Anterior cingulate cortex (tissue), 58 donors: ENCODE measurements around the gene PIK3R4.

Experiments
- DNase-seq, 58 donors: peaks; one replicate each; lab custom pipeline; 2025; lab: John Stamatoyannopoulos, UW

The PIK3R4 gene

DNA sequence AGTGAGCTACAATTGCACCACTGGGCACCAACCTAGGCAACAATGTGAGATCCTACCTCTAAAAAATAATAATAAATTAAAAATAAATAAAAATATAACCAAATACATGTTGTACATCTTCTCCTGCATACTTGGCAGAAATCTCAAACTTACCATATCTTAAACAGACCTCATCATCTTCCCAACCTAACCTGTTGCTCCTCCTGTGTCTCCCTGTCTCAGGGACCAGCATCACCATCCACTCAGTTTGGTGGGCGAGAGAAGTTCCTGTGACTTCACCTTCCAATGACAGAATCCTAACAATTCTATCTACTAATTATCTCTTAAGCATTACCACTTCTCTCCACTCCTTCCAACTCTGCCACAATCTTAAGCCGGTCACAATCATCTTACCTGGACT is 3.3 kb downstream of the PIK3R4 start:
- no peak for DNase-seq

DNA sequence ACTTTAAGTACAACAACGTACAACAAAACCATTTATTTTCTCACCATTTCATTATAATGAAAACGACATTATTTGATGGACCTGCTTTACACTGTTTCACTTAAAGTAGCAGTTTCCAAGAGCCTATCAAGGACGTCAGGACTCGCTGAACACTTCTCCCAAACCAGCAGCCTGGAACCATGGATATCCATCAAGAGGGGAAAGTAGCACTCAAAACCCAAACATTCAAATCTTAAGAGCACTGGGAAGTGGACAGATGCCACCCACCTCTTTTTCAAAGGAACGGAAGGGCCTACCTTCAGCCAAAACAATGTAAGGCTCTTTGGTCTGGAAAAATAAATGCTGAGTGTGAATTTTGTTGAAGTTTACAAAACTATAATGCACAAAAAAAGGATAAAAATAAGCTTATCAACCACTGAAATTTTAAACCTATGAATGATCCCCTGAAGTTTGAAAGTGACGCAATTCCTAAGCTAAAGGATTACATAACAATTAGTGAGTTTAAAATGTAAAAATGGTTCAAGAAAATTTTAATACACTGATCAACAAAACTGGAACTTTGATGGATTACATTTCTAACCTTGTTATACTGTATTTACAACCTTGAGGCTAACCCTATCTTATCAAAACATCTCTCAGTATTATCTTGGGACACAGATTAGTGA is 4.6 kb downstream of the PIK3R4 start:
- DNase-seq = no peak

DNA sequence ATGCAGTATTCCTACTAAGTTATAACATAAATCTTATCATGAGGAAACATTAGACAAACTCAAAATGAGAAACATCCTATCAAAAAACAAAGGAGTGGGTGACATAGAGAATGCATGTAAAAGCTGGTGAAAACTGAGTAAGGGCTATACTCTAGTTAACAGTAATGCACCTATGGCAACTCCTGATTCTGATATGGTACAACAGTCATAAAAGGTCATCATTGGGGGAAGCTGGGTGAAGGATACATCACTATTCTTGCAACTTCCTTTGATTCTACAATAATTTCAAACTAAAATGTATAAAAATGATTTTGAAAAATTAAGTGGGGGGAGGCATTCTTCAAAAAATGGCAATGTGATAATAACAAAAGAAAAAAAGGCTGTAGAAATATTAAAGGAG is 6.8 kb downstream of the PIK3R4 start:
- no peak for DNase-seq

DNA sequence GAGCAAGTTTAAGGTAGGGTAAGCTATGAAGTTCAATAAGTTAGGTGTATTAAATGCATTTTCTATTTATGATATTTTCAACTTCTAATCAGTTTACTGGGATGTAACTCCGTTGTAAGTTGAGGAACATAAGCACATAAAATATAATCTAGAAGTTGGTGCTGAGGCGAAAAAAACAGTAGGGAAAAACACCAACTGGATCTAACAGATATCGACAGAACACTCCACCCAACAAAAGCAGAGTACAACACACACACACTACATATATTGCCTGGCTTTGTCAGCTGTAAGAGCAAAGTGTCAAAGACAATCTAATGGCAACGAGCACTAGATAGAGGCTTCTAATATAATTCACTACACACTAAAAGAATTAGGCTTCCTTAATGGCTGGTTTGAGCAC is 8.4 kb downstream of the PIK3R4 start:
- no peak for DNase-seq

DNA sequence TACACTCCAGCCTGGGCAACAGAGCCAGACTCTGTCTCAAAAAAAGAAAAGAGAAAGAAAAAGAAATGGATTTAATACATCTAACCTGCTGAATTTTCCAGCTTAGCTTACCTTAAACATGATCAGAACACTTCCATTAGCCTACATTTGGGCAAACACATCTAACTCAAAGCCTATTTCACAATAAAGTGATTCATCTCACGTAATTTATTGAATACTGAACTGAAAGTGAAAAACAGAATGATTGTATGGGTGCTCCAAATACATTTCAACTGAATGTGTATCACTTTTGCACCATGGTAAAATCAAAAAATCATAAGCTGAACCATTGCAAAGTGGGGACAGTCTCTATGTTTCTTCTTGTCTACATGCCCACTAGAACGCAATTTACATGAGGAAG is 9.0 kb downstream of the PIK3R4 start:
- no peak for DNase-seq

DNA sequence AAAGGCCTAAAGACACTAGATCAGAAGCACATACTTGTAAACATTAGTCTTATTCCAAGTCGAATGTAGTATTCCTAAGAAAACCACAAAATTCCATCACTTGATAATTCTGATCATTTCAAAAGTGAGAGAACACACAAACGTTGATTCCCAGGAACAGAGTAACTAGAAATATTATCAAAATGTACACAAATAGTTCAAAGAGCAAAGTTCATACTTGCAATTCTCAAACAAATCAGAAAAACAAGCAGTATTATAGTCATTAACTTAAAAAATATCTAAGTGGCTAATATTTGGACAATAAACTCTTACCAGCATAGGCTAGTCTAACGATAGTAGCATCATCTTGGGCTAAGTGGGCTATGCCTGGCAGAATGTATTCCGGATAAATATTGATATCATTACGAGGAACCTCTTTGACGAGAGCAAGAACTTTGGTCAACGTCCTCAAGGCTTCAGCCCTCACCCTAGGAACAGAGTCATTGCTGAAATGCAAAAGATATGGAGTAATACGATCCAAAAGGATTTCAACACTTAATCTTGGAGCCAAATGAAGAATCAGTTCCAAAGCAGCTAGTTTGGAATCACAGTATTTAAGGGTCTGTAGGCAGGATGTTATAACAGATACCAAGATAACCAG is 13.3 kb downstream of the PIK3R4 start:
- DNase-seq = no peak

DNA sequence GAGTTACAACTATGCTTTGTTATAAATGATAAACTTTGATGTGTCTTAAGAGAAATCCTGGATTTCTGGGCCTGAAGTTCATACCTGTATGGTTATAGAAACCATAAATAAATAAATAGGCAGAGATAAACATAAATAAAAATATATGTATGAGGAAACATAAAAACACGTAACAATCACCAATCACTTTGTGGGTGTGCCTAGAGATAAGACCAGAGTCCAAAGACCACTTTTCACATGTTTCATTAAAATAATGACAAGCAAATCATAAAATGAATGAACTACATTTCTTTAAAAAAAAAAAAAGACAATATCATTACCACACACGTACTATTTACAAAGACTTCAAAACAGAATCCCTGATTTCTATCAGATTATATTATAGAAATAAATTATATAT is 14.1 kb downstream of the PIK3R4 start:
- DNase-seq = no peak

DNA sequence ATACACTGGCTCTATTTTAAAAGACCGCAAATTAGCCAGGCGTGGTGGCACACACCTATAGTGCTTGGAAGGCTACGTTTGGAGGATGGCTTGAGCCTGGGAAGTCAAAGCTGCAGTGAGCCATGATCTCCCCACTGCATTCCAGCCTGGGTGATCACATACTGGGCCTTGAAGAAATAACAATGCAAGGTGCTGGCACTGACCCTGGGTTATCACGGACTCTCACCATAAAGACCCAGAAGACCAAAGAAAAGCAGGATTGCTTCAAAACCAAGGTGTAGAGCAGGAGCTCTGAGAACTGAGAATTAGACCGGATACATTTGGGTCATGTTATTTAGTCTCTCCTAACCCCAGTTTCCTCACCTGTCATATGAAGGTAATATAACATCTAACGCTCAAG is 14.8 kb downstream of the PIK3R4 start:
- DNase-seq = no peak

DNA sequence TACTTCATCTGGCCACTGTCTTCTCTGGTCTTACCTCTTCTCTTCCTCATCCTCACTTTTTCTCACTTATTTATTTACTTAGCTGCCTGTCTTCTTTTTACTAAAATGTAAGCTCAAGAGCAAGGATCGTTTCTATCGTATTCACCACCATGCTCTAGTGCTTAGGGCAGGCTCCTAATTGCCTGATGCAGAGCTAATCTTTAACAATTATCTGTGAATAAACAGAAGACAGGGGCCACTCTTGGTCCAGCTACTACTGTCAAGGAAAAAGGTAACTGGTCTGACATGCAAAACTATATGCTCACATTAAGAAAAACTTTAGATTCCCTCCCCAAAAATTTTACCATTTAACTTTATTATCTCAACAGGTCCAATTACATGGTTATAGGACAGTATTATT is 17.5 kb downstream of the PIK3R4 start:
- DNase-seq = no peak

DNA sequence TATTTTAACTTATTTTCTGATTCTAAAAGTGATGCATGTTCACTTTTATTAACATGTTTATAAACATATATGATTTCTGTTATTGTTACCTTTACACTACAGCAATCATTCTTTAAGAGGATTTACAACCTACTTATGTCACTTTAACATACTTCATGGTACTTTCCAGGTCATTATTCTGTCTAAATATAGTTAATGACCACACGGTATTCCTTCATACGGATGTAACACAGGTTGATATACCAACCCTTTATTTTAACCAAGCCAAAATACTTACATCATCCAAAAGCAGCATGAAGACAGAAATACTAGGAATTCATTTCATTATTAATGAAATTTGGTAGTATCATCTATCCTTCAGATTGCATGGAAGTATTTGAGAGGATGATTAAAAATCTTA is 18.6 kb downstream of the PIK3R4 start:
- DNase-seq = no peak

DNA sequence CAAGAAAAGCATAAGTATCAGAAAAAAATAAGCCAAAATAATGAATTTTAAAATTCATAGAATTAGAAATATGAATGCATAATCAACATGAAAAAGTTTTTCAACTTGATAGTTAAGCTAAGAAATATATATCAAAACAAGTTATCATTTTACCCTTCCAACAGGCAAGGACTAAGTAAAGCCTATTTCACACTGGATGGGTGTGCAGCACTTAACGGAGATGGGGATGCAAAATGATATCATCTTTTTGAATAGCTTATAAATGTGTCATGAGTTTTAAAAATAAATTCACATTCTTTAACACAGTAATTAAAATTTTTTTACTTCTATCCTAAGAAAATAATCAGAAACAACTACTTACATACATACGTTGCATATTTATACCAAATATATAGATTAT is 20.9 kb downstream of the PIK3R4 start:
- no peak for DNase-seq

DNA sequence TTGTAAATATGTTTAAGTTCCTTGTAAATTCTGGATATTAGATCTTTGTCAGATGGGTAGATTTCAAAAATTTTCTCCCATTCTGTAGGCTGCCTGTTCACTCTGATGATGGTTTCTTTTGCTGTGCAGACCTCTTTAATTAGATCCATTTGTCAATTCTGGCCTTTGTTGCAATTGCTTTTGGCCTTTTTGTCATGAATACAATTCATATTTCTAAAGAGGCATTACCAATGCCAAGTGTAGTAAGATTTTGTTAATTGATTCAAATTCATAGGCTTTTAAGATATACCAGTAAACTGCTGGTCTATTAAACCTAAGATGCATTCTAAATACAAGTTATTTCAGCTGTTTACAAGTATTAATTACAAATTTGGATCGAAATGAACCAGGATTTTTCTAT is 31.0 kb downstream of the PIK3R4 start:
- DNase-seq = no peak

DNA sequence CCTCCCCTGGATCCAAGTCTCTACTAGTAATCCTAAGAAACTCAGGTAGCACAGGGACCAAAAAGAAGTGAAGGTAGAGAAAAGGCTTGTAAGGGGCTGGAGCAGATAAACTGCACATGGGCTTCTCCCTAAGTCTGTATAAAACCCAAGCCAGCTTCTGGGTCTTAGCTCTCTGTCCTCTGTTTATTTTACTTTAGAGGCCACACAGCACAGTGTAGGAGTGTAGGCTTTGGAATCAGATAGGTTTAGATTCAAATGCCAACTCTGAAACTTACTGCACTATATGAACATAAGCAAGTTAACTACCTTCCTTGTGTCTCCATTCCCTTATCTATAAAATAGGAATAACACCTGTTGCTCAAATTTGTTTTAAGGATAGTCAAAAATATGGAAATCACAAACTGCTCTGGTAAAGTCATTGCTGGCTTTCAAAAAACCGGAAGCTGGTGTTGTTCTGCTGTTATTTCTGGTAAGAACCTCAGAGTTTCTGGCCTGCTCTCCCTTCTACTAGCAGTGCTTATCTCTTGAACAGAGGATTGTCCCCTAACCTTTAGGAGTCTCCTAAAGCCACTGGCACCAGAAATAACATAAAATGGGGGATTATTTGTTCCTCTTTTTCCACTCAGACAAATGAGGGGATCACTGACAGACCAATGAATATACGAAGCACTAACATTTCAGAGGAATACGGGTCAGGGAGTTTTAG is 33.8 kb downstream of the PIK3R4 start:
- no peak for DNase-seq

DNA sequence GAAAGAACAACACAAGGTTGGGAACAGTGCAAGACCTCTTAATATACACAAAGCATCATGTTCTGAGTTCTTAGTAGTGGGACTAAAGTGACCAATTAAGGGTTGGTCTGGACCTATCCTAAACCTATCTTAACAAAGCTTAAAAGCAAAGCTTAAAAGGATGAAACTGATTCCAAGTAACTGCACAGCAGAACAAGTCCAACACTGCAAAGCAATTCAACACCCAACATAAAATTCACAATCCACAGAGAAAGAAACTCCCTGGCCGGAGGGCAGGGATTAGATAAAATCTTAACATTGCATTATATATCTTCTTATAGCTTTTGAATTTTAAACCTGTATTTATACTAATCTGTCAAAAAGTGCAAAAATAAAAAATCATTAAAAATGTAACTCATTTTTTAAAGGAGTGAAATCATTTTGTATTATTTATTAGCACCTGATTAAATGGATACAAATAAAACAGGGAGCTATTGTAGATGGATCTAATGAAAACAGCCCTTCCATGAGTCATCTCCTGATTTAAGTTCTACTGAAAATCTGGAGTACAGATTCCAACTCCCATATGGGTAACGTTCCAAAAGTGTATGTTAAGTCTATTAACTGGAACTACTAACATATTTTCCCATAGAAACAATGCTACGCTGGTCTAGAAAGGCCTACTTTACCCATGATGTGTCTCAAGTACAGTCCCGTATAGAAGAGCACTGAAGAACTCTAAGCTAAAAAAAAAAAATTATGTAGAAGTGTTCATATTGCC is 34.9 kb downstream of the PIK3R4 start:
- DNase-seq = no peak

DNA sequence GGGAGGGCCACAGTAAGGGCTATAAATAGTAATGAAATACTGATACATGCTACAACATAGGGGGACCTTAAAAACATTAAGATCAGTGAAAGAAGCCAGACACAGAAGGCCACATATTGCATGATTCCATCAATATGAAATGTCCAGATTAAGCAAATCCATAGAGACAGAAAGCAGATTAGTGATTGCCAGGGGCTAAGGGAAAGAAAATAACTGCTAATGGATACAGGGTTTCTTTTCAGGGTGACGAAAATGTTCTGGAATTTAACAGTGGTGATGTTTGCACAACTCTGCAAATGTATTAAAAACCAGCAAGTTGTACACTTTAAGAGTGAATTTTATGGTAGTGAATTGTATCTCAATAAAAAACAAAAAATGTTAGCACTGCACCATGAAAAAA is 37.0 kb downstream of the PIK3R4 start:
- no peak for DNase-seq

DNA sequence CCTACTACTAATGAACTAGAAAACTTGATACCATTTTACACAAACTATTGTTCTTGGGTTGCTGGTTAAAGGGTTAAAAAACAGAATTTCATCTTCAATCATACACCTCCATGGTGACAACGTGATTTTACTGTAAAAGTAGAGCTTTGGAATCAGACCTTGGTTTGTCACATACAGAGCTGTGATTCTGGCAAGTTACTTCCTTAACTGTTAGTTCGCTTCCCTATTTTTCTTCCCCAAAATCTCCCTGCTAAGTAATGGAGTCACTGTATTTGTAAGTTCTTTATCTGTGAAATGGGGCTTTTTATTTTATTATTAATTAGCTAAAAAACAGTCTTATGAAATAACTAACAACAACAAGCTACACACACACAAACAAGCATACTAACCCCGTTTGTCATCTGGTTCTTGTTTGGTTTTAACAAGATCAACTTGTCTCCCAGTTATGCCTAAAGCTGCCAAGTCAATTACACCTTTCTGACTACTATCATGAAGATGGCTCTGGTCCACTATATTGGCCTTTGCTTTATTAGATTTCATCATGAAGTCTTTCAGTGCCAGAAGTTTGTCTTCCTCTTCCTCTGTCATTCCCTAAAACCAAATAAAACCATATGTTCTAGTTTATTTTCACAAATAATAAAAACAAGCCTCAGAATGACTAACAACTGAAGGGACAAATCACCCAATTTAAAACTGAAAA is 38.6 kb downstream of the PIK3R4 start:
- DNase-seq = no peak

DNA sequence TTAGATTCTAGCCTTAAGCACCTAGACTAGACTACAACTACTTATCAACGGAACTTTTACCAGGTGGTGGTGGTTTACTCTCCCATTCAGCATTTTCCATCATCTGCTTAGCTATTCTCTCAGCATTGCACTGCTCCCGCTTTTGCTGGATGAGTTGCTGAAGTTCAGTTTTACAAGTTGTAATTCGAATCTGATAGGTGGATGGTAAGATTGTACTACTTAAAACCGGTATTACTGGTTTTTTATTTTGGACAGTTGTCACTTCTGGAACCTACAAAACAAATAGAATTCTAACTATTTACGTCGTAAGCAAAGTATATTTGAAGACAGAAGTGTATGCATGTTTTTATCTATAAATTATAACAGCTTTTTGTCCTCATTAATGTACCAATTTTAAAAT is 41.1 kb downstream of the PIK3R4 start:
- no peak for DNase-seq

DNA sequence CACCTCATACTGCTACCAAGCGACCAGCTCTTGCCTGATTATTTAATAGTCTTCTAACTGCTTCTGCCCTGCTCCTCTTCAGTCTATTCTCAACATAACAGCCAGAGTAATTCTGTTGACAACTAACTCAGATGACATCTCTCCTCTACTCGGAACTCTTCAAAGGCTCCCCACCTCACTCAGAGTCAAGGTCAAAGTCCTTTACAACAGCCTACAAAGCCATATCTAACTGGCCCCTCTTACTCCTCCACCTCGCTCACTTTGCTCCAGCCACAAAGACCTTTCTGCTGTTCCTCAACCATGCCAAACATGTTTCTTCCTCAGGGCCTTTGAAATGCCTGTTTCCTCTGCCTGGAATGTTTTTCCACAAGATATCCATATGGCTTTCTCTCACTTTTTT is 43.6 kb downstream of the PIK3R4 start:
- no peak for DNase-seq

DNA sequence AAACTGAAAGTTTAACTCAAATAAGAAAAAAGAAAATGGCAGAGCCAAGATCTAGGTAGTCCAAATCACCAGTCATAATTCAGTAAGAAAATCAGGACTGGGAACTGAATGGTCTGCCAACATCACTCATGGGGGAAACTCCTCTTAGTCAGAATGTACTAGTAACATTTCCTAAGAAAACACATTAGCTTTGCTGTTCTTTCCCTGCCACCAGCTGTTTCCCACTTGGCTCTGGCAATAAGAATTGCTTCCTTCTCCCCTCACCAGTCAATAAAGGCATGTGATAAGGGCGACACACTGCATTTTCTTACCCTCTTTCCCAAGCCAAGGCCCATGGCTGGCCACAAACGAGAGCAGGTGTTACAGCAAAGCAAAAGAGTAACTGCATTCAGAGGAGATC is 46.1 kb downstream of the PIK3R4 start:
- no peak for DNase-seq

DNA sequence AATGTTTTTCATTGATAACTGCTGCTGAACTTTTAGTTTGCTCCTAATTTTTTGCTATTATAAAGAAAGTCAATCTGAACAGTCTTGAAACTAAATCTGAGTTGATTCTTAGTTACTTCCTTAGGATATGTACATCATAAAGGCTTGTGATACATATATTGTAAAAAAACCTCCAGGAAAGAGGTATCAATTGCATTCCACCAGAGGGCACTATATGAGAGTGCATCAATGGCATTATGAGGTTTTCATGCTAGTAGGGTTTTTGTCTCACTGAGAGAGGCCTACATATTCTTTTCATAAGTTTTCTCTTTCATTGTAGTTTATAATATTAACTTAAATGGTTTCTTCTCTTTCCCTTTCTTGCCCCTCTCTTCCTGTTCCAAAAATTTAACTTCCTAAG is 46.9 kb downstream of the PIK3R4 start:
- no peak for DNase-seq

DNA sequence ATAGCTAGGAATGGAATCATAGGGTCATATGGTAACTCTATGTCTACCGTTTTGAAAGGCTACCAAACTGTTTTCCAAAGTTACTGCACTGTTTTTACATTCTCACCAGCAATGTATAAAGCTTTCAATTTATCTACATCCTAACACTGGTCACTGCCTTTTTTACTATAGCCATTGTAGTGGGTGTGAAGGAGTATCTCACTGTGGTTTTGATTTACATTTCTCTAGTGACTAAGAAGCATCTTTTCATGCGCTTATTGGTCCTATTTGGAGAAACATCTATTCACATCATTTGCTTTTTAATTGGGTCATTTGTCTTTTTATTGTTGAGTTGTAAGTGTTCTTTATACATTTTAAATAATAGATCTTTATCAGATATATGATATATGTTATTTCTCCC is 53.3 kb downstream of the PIK3R4 start:
- no peak for DNase-seq
